Sciatic nerve (tissue), 2 donors: ENCODE data around the gene HERC5. TPM values are rescaled to one million over a fixed set of nuclear protein-coding genes. Genes with fewer than 3 reads are reported as not detected.
"Not testable (repeated sequence)": the region's sequence is repeated elsewhere in the genome, so short reads cannot be mapped to it uniquely, and the experiment has no call there.

Experiments used
- ATAC-seq: fragments of 200-7000 bp; cut with Tn5 transposase; one replicate; pipeline ENCODE4 v1.9.1; 2020; ENCODE audit warnings: mild to moderate bottlenecking, moderate library complexity
- DNase-seq: peaks from one replicate; pipeline ENCODE4 v3.0.0-alpha.2; 2020; ENCODE audit warnings: low spot score
- intact Hi-C: fragments of 100-400 bp; cut with DNase I; formaldehyde crosslinking; loops from one replicate; pipeline ENCODE4 v1.14.2; 2022
- total RNA-seq: library from RNA; stranded (reverse); fragmentation: NEBNext Ultra II Directional; extraction: Animal tissue kit (Norgen Biotek cat#: 25700); gene quantifications from one replicate; pipeline ENCODE4 v1.2.1, GENCODE V29; 2021
- donor health status: DM: no; HTN: no; CAD: no.
- donor health status: DM: no; HTN: no; CAD: no.

The HERC5 gene
- total RNA-seq, 1 donor from 2014 or later, result 8.0 TPM

DNA sequence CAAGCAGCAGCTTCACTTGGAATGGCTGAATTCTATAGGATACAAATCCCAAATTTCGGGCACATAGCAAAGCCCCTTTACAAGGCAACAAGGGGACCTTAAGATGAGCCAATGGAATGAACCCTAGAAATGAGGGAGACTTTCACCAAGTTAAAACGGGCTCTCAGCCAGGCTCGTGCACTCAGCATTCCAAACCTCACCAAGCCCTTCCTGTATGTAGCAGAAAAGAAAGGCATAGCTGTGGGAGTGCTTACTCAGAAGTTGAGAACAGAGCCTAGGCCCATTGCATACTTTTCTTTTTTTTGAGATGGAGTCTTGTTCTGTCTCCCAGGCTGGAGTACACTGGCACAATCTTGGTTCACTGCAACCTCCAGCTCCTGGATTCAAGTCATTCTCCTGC is 10.8 kb upstream of the HERC5 start:
- ATAC-seq (no peak), DNase-seq (no peak)
- intact Hi-C loops, result no loop called here

DNA sequence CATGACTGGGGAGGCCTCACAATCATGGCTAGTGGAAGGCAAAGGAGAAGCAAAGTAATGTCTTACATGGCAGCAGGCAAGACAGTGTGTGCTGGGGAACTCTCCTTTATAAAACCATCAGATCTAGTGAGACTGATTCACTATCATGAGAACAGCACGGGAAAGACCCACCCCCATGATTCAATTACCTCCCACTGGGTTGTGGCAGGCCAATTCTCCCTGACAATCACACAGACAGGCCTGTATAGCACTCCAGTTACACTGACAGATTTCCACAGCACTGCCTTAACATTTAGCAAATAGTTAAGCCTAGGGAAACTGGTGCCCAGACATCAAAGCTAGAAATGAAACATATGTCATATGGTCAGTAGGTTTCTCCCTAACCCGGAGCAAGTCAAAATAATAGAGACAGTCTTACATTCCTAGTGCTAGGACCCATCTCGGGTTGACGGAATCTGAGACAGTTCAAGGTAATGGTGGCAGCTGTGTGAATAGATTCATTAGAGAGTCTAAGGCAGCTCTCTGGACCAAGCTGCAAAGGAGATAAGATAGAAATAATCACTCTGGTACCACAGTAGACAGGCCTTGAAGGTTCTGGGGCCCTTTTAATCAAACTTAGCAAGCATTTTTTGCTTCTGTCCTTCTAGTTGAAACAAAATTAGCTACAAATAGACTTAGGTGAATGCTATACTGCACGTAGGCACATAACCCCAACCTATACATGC is 9.4 kb upstream of the HERC5 start:
- ATAC-seq (no peak), DNase-seq (no peak)
- intact Hi-C loops, result no loop called here

DNA sequence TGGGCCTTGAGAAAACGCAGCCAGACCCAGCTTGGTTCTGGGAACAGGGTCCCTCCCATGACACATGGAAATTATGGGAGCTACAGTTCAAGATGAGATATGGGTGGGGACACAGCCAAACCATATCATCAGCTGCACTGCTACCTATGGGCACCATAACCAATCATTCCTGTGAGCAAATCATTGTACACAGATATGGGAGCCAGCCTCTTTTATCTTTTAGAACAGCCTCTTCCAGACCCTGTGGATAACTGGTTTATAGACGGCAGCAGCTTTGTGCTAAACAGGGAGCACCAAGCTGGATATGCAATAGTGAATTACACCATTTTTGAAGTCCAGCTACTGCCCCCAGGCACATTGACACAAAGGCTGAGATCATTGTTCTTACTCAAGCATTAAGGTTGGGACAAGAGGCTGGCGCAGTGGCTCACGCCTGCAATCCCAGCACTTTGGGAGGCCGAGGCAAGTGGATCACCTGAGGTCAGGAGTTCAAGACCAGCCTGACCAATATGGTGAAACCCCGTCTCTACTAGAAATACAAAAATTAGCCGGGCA is 8.6 kb upstream of the HERC5 start:
- ATAC-seq, DNase-seq, intact Hi-C loops: not testable (repeated sequence)

DNA sequence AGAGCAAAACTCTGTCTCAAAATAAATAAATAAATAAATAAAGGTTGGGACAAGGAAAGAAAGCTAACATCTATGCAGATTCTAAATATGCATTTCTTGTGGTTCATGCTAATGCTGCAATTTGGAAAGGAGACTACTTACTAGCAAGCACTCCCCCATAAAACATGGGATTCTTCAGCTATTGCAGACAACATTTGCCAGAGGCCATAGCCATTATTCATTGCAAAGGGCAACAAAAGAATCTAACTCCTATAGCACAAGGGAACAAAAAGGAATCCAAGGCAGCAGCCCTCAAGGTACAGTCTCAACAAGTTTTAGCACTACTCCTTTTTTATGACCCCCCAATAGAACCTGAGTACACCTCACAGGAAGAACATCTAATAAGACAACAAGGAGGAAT is 8.0 kb upstream of the HERC5 start:
- ATAC-seq (no peak), DNase-seq (no peak)
- intact Hi-C loops, result no loop called here

DNA sequence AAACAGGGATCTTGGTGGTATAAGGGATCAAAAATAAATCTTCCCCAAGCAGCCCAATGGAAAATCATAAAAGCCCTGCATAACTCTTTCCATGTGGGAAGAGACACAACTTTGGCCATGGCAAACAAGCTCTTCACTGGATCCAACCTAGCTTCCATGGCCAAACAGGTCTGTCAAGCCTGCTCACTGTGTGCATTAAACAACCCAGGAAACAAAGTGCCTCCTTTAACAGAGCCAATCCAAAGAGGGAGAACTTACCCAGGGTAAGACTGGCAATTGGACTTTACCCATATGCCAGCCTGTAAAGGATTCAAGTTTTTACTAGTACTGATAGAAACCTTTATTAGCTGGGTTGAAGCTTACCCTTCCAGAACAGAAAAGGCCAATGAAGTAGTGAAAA is 7.6 kb upstream of the HERC5 start:
- intact Hi-C loops, result no loop called here
- ATAC-seq (no peak), DNase-seq (no peak)

DNA sequence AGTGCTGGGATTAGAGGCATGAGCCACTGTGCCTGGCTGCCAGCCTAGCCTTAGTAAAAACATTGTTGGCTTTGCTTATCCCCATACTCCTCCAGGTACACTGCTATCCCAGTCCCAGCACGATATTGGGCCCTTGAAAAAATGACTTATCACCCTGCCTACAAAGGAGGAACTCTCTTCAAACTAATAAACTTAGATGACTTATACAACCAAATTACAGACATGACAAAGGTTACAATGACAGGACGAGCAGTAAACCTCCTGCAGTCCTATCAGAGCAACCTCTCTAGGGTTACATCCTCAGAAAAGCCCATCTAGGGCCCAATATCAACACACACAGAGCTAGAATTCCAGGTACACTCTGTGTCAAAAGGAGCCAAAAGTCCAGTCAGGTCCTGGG is 5.7 kb upstream of the HERC5 start:
- ATAC-seq (no peak), DNase-seq (no peak)
- intact Hi-C loops, result no loop called here

DNA sequence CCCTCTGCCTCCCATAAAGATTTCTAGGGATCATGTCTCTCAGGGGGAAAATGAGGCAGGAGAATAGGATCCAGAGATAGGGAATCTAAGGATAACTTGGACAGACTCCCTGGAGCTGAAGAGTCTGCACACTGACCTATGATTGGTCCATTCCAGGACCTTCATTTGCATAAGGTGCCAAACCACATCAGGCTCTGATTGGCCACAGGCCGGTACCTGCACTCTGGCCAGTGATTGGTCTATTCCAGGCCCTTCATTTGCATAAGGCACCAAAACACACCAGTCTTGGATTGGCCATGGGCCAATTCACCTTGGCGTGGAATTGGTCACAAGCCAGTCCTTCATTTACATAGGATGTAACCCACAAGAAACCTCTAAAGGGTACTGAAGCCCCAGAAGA is 4.0 kb upstream of the HERC5 start:
- no peak for DNase-seq
- intact Hi-C loops, result no loop called here
- no peak for ATAC-seq

DNA sequence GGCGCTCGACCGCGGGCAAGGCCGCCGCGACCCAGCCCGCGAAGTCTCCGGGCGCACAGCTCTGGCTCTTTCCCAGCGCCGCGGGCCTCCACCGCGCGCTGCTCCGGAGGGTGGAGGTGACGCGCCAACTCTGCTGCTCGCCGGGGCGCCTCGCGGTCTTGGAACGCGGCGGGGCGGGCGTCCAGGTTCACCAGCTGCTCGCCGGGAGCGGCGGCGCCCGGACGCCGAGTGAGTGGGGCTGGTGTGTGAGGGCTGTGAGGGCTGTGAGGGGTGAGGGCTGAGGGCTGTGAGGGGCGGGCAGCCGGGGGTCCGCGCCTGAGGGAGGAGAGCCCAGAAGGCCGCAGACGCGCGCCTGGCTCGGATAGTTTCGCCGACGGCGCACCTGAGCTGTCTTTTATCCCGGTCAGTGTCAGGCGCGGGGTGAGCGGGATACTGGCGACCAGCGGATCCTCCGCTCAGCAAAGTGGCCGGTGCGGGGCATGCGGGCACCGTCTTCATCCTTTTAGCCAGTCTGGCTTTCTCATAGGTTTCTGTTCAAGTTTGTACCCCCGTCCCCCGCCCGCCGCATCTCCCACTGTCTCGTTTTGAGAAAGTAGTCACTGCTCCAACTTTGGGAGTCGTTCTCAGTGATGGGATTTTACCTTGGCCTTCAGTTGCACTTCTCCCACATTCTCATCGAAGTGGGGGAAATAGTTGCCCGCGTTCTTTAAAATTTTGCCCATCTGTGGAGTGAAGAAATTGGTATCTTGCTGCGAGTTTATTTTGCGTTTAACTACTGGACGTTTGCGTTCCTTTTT is 586 bp downstream of the HERC5 start:
- ATAC-seq (peak; percentile 20), DNase-seq (peak; percentile 70)
- intact Hi-C loops, result no loop called here

DNA sequence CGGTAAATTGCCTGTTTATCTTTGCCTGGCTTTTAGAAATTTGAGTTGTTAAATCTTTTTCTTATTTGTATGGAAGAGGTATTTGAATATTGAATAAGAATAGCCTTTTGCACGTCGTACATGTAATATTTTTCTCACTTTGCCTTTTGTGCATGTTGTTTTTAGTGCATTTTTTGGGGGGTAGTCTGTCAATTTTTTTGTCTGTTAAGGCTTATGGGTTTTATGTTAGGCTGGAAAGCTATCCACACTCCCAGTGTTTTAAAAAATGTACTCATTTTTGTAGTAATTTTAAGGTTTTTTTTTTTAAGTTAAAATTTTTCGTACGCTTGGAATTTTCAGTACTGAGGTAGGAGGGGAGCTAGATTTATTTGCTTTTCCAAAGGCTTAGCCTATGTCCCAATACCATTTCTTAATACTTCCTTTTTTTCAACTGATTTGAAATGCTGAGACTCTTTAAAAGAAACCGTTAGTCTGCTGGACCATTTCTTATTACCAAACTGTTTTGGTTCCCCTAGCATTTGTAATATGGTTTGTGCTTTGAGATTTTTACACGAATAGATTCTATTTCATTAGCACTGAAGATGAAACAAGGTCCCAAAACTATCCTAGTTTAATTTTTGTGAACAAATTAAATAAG is 1.3 kb downstream of the HERC5 start:
- no peak for ATAC-seq
- no peak for DNase-seq
- intact Hi-C loops, result no loop called here

DNA sequence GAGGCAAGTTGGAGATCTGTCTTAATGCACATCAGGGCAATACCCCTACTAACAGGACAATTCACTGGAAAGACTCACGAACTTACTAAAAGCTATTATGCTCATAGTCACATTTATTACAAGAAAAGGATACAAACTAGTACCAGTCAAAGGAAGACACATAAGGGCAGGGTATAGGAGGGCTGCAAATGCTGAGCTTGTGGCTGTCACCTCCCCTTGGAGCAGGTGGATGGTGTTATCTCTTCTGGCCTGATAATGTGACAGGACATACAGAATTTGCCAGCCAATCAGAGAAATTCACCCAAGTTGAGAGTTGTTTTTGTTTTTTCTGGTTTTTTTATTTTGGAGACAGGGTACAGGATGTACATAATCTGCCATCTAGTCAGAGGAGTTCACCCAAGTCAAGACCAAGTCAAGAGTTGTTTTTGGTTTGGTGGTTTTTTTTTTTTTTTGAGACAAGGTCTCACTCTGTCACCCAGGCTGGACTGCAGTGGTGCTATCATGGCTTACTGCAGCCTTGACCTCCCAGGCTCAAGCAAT is 8.8 kb downstream of the HERC5 start:
- DNase-seq (no peak), ATAC-seq (no peak)
- intact Hi-C loops, result no loop called here

DNA sequence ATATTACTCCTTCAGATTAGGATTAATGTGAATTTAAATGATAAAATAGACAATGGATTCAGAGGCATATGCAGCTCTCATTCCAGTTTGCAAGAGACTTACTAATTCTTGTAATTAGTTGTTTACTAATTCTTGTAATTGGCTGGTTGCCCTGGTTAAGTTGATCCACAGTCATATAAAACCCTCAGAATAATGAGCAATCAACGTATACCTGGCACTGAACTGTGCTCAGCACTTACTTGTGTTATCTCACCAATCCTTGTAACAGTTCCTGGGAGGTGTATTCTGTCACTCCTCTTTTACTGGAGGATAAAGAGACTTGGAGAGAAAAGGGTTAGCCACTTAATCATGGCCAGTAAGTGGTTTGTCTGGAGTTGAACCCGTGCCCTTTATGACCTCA is 10.5 kb downstream of the HERC5 start:
- intact Hi-C loops, result no loop called here
- DNase-seq (no peak), ATAC-seq (no peak)

DNA sequence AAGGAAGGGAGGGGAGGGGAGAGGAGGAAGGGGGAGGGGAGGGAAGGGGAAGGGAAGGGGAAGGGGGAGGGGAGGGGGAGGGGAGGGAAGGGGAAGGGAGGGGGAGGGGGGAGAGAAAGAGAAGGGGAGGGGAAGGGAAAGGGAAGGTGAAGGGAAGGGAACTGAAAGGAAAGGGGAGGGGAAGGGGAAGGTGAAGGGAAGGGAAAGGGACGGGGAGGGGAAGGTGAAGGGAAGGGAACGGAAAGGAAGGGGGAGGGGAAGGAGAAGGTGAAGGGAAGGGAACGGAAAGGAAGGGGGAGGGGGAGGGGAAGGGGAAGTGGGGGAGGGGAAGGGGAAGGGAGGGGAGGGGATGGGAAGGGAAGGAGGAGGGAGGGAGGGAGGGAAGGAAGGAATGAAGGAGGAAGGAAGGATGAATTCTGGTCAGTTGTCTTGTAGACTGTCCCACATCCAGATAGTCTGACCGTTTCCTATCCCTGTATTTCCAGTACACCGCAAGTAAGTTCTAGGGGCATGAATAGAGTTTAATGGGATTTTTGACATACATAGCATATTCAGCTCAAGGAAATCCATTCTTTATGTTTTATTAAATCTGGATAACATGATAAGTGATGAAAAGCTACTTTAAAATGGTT is 20.4 kb downstream of the HERC5 start:
- ATAC-seq (no peak), DNase-seq (no peak)
- intact Hi-C loops, result no loop called here

DNA sequence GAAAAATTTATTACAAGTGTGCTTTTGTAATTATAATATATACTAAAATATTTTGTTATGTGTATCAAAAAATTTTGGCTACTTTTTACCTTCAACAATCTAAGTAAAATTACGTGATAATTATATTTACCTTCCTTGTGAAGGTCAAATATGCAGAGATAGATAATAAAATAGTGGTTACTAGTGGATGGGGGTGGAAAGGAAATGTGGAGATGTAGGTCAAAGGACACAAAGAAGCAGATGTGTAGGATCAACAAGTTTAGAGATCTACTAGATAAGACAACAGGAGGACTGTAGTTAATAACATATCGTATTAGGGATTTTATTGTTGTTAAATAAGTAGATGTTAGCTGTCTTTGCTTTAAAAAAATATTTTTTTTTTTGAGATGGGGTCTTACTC is 21.3 kb downstream of the HERC5 start:
- intact Hi-C loops, result no loop called here
- no peak for ATAC-seq
- no peak for DNase-seq

DNA sequence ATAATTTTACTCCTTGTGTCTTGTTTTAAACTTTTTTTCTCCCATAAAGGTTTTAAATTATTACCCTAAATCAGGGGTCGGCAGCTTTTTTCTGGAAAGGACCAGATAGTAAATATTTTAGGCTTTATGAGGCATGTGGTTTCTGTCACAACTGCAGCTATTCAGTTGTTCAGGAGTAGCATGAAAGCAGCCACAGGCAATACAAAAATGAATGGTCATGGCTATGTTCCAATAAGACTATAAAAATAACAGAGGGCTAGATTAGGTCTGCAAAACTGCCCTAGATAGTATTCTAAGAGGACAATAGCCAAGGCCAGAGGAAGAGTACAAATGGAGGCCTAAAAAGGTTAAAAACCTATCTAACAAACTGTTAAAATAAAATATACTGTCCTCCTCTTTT is 24.6 kb downstream of the HERC5 start:
- DNase-seq, result no peak
- intact Hi-C loops, result no loop called here
- no peak for ATAC-seq

DNA sequence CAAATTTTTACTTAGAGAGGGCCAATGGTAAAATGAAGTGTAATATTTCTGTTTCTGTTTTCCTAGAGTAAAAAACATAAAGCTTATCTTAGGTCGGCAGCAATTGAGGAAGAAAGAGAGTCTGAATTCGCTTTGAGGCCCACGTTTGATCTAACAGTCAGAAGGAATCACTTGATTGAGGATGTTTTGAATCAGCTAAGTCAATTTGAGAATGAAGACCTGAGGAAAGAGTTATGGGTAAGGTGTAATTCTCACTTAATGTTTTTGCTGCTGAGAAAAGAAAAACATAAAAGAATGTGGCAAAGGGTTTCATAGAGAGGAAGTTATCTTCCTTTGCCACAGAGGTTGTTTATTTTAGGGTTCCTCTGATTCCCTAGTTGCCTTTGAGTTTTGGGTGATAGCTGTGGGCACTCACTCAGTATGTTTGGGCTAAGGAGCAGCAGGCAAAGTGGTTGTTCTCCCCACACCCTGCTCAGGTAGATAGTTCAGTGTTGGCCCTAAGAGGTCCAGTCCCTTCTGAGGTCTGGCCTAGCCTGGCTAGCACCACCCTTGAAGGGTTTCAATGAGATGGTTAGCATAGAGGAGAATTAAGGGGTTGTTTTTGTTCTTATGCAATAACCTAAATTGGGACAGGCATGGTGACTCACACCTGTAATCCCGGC is 32.3 kb downstream of the HERC5 start:
- intact Hi-C loops, result no loop called here
- no peak for DNase-seq
- ATAC-seq, result no peak

DNA sequence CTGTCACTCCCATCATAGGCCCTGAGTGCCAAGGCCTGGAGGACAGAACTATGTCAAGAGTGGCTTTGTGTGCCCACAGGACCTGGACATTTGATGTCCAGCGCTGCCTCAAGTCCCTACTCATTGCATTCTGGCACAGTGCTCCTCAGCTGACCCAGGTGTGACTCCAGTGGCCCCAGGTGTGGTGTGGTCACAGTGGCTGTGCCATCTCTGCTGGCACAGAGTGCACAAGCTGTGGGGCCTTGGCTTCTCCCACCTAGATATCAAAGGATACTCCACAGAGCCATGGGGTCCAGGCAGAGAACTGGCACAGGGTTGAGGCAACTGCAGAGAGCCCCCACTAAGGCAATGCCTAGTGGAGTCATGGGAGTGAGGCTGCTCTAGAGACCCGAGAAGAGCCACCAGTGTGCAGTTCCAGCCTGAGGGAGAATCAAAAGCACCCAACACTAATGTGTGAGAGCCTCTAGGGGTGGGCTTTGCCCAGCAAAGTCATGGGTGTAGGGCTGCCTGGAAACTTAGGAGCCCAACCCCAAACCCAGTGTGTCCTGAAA is 41.0 kb downstream of the HERC5 start:
- DNase-seq (no peak), ATAC-seq (peak; percentile 28)
- intact Hi-C loops, result no loop called here

DNA sequence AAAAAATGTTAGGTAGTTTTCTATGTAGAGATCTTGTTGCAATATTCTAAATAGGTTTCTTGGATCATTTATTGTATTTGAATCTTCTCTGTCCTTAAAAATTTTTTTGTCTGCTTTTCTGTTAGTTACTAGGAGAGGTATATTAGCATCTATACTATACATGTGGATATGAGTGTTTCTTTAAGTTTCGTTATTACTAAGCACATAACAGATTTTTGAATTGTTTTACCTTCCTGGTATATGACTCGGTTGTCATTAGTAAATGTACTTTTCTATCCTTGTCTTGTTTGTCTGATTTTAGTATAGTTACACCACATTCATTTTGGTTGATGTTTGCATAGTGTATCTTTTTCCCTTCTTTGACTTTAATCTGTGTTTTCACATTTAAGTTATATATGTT is 46.4 kb downstream of the HERC5 start:
- intact Hi-C loops, result no loop called here
- DNase-seq, result no peak

DNA sequence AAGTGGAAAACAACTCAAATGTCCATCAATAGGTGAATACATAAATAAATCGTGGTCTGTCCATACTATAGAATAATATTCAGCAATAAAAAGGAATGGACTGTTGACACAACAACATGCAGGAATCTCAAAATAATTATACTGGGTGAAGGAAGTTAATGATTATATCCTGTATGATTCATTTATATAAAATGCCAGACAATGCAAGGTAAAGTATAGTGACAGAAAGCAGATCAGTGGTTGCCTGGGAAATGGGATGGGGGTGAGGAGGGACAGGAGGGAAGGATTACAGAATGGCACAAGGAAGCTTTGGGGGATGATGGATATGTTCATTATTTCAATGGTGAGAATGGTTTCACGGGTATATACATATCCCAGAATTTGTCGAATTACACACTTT is 54.3 kb downstream of the HERC5 start:
- ATAC-seq, result no peak
- no peak for DNase-seq
- intact Hi-C loops, result no loop called here

More for the DNA sequence above, 46.4 kb downstream of the HERC5 start:
- ATAC-seq, result no peak
